Jurkat, Clone E6-1 (cell line): ENCODE results near the gene EMILIN1.
"Not testable (repeated sequence)": the region's sequence is repeated elsewhere in the genome, so short reads cannot be mapped to it uniquely, and the experiment has no call there.

Source experiments
- DNase-seq: peaks from one replicate; pipeline ENCODE4 v3.0.0-alpha.2; 2011; ENCODE audit warnings: low read depth, low spot score
- H3K4me3 ChIP-seq: 2 replicates; pipeline ENCODE4 v1.5.1; 2011; ENCODE audit warnings: mild to moderate bottlenecking, low read length, control low read depth, moderate library complexity

Gene EMILIN1

GRCh38 chr2:27109083-27109482 lies 30.7 kb downstream of the EMILIN1 start:
- H3K4me3 ChIP-seq, result no peak overlapping the region

GRCh38 chr2:27110603-27111352 lies 32.4 kb downstream of the EMILIN1 start:
- DNase-seq, result peak; percentile 50
- peak overlapping the region; percentile 29 for H3K4me3 ChIP-seq

More at GRCh38 chr2:27109083-27109482, 30.7 kb downstream of the EMILIN1 start:
- DNase-seq, result no peak

- H3K4me3 ChIP-seq, DNase-seq: not testable (repeated sequence)
These were observed 33.1 kb downstream of the EMILIN1 start for GRCh38 chr2:27111392-27112078.

GRCh38 chr2:27115519-27115918 lies 37.1 kb downstream of the EMILIN1 start:
- DNase-seq, result no peak
- H3K4me3 ChIP-seq, result no peak overlapping the region

GRCh38 chr2:27117995-27118524 lies 39.6 kb downstream of the EMILIN1 start:
- no peak overlapping the region for H3K4me3 ChIP-seq
- DNase-seq, result no peak

- DNase-seq, result no peak
- no peak within 1 kb of the TSS for H3K4me3 ChIP-seq
These were observed 40.3 kb downstream of the EMILIN1 start, which contains the start of gene CGREF1 for GRCh38 chr2:27118525-27119329. Gene CGREF1, minus strand, starts transcription at chr2:27119128. Its CDS starts 14,762 bp downstream, at chr2:27104366.

GRCh38 chr2:27119330-27119670 lies 40.9 kb downstream of the EMILIN1 start:
- not testable (repeated sequence) for H3K4me3 ChIP-seq, DNase-seq

- DNase-seq, result no peak
- no peak overlapping the region for H3K4me3 ChIP-seq
These were observed 43.5 kb downstream of the EMILIN1 start for GRCh38 chr2:27121906-27122305.

GRCh38 chr2:27122791-27123190 lies 44.4 kb downstream of the EMILIN1 start:
- no peak overlapping the region for H3K4me3 ChIP-seq
- no peak for DNase-seq

GRCh38 chr2:27123302-27124150 lies 45.1 kb downstream of the EMILIN1 start, which contains the start of gene ABHD1:
Gene ABHD1, plus strand, starts transcription at chr2:27123815. Its CDS starts 134 bp downstream, at chr2:27123949.
- DNase-seq, result no peak
- H3K4me3 ChIP-seq, result peak within 1 kb of the TSS; percentile 52

GRCh38 chr2:27125104-27125503 lies 46.7 kb downstream of the EMILIN1 start:
- DNase-seq, result no peak

GRCh38 chr2:27126252-27126710 lies 47.9 kb downstream of the EMILIN1 start:
- H3K4me3 ChIP-seq, result no peak overlapping the region
- DNase-seq, result no peak

More at GRCh38 chr2:27125104-27125503, 46.7 kb downstream of the EMILIN1 start:
- no peak overlapping the region for H3K4me3 ChIP-seq

- no peak overlapping the region for H3K4me3 ChIP-seq
- DNase-seq, result no peak
These were observed 49.7 kb downstream of the EMILIN1 start for GRCh38 chr2:27127883-27128667.

GRCh38 chr2:27128668-27129571 lies 50.5 kb downstream of the EMILIN1 start:
- no peak overlapping the region for H3K4me3 ChIP-seq
- DNase-seq, result no peak

- no peak overlapping the region for H3K4me3 ChIP-seq
- no peak for DNase-seq
These were observed 52.0 kb downstream of the EMILIN1 start for GRCh38 chr2:27130396-27130795.

- no peak for DNase-seq
- no peak overlapping the region for H3K4me3 ChIP-seq
These were observed 53.0 kb downstream of the EMILIN1 start for GRCh38 chr2:27131429-27131828.
